GM04503 (cell line): ENCODE measurements around the gene OR13D1.
A peak's percentile ranks its signal among the peaks of the same experiment; 100 is the strongest.
"Not testable (repeated sequence)": the region's sequence is repeated elsewhere in the genome, so short reads cannot be mapped to it uniquely, and the experiment has no call there.

Source experiments
- DNase-seq: peaks from one replicate; pipeline ENCODE4 v3.0.0-alpha.2; 2012; ENCODE audit warnings: low read depth

OR13D1 gene, protein sequence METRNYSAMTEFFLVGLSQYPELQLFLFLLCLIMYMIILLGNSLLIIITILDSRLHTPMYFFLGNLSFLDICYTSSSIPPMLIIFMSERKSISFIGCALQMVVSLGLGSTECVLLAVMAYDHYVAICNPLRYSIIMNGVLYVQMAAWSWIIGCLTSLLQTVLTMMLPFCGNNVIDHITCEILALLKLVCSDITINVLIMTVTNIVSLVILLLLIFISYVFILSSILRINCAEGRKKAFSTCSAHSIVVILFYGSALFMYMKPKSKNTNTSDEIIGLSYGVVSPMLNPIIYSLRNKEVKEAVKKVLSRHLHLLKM

DNA sequence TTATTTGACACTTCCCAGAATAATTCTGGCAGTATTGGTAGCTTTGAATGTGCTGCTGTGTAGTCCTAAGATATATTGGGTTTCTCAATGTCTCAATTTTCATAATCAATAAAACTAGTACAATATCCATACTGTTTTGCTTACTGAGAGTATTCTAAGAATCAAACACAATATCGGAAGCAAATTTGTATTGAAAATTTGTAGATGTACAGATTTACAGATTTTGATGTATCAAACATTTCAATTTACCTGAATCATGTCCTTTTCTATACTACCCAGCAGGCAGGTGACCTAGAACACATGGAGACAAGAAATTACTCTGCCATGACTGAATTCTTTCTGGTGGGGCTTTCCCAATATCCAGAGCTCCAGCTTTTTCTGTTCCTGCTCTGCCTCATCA is at the start of gene OR13D1:
OR13D1 (plus strand) TSS at position 301 of the 400 bp plus-strand sequence; CDS start at position 301, 0 bp downstream.
- DNase-seq = no peak

DNA sequence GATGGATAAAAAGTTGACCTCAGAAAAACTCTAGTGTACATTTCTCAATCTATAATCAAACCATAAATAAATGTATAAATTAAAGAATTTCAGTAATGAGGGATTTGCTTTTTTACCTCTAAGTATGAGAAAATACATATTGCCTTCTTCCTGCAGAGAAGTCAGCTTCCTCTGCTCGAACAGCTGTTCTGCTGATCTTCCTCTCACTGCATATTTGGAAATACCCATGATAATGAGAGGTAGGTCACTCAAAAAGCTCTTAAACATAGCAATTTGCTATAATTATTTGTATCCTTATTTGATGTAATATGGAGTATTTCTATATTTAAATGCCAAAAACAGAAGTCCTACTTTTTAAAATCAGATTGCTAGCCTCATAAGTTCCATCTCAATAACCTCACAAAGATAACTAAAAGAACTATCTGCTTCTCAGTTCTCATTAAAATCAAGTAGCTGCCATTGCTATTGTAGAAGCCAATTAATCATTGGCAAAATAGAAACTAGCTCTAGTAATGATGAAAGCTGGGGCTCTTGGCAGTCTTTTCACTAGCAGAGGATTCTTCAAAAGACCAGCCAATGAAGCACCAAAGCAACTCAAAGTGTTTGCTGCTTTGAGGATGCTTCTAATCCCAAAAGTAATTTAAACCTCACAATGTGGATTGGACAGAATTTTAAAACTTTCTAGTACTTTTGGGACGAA is 35.7 kb upstream of the OR13D1 start:
- DNase-seq = no peak

DNA sequence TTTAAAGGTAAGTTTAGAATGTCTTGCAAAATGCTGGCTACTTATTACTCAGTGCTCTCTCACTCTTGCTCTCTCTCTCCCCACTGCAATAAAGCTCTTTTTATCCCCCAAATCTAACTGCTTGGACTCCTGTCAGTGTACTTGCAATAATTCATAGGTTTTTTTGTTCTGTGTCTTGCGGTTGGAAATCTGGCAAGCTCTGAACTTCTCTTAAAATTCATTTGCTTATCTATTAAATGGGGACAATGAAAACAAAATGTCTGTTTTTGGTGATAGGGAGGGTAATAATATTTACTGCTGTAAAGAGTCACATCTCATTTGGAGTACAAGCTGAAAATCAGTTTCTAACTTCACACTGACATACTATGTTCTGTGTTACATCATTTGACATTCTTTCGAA is 18.7 kb upstream of the OR13D1 start:
- no peak for DNase-seq

DNA sequence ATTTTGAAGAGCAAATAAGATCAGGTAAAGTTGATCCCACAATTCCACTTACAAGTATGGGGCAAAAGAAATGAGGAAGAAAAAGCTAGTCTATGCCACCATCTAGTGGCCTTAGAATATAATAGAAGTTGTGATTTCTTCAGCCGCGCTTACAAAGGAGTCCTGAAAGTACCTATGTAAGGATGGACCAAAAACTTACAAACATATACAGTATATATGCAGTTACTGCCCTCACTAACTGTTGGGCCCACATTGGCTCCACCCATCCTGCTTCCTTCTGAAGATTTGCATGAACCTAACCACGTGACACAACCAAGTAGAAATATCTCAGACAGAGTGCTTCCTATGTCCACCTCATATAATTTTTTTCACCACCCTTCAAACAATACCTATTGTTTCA is 11.7 kb upstream of the OR13D1 start:
- peak; percentile 6 for DNase-seq

DNA sequence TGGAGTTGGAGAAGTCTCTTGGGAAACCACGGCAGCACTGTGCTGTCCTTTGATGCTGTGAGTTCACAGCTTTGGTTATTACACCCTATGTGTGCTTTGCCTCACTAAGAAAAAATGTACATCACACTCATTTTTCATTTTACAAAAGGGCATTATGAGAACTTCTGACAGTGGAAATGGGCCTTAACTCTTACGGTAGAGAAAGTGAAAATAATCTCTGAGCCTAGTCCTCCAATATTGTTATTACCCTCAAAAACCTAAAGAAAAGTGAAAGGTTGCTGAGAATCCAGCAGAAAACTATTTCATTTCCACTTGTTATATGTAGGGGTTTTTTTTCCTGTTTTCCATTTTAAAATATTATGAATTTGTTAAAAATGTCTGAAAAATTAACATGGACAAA is 8.2 kb upstream of the OR13D1 start:
- no peak for DNase-seq

DNA sequence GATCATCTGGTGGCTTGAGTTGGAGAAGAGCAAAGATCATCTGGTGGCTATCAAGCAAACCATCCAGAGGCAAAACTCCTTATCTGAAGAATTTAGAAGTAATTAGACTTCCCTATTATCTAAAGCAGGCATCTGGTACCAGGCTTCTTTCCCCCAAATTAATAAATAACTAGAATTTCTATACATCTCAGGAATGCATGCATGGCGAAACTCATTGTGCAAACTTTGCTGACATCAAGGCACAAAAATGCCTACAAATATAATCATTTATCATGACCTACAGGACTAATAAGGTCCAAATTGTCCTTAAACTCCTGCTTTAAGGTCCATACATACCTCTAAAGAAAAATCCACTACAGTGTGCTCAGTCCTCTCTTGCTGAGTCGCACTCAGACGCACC is 6.0 kb downstream of the OR13D1 start:
- DNase-seq = no peak

DNA sequence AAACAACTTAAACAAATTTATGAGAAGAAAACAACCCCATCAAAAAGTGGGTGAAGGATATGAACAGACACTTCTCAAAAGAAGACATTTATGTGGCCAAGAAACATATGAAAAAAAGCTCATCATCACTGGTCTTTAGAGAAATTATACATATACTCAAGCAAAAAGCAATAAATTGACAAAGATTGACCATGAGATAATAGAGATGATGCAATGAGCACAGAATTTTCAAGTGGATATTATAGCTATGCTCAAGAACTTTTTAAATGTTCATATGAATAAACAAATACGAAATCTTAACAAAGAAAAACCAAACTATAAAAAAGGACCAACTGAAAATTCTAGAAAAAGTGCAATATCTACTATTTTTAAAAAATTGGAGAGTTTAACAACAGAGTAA is 14.4 kb downstream of the OR13D1 start:
- not testable (repeated sequence) for DNase-seq

DNA sequence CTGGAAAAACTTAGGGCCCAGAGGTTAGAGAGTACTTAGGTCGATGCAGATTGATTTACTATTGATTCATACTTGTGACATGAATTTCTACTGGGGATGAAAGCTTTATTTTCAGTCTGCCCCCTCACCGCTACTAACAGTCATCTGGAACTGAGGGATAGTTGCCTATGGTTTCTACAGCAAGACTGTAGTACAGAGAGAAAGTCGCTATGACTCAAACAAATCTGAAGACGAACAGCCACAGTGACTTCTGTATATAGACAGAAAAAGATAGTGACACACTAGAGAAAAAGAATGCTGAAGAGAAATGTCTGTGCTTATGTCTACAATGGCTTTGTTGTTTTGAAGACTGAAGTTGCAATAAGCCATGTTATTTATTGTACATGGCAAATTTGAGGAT is 17.3 kb downstream of the OR13D1 start:
- no peak for DNase-seq

DNA sequence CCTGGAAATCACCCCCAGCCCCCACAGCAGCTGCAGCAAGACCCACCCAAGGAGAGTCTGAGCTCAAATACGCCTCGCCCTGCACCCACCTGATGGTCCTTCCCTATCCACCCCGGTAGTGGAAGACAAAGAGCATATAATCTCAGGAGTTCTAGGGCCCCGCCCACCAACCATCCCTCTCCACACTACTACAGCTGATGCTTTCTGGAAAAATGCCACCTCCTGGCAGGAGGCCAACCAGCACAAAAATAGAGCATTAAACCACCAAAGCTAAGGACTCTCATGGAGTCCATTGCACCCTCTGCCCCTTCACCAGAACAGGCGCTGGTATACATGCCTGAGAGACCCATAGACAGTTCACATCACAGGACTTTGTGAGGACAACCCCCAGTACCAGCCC is 30.7 kb downstream of the OR13D1 start:
- DNase-seq = no peak

DNA sequence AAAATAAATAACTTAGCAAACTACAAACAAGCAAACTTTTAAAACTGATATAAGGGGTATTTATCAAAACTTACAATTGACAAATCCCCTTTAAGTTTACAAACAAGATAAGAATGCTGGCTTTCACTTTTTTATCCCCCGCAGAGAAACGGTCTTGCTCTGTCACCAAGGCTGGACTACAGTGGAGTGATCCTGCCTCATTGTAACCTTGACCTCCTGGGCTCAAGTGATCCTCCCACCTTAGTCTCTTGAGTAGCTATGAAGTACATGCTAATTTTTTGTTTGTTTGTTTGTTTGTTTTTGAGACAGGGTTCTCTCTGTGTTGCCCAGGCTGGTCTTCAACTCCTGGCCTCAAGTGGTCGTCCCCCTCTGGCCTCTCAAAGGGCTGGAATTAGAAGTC is 44.1 kb downstream of the OR13D1 start:
- DNase-seq = no peak

DNA sequence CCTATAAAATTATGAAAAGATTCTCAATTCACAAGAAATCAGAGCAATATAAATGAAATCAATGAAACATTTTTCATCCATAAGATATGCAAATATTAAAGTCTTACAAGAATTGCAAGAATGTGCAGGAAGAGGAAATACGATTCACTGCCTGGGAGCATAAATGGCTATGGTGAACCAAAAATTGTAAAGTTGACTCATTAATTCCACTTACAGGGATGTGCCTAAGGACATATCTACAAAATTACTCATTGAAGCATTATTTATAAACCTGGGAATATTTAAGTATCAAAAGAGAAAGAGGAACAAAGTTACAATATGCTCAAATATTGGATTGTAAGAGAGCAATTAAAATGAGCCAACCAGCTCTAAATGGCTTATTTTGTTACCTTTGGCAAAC is 46.3 kb downstream of the OR13D1 start:
- DNase-seq = no peak

DNA sequence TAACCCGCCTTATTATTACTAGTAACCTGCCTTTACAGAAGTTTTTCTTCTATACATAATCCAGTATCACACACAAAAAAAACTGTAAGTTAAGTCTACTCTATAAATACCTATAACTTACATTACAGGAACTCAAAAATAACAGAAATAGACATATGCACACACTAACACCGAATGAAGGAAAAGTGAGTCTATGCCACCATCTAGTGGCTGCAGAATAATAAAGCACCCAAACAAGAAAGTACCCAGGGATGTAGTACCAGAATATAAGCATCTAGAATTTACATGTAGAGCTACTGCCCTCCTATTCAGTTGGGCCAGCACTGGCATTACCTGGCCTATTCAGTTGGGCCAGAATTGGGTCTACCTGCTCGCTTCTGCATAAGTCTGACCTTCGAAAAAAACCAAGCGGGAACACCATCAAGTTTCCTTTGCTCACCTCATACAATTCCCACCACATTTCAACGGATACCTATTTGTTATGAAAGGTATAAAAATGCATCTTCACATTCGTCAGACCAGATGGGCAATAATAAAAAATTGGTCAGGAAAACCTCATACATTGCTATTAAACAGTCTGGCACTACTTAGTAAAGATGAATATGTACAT is 49.2 kb downstream of the OR13D1 start:
- DNase-seq = no peak
